Measurements from ENCODE around the gene MARK4. TPM values are rescaled to one million over a fixed set of nuclear protein-coding genes. Genes with fewer than 3 reads are reported as not detected.
A peak's percentile ranks its signal among the peaks of the same experiment; 100 is the strongest.

The MARK4 gene
- total RNA-seq: 10 to 100 TPM; 12.2 to 42.5 (median 22.1) TPM

GRCh38 chr19:45250832-45251451 lies at the start of gene MARK4:
TSS of gene MARK4 (plus strand) at chr19:45251271. CDS start at chr19:45251589, 318 bp downstream.
- Histone ChIP-seq H3K36me3 (no peaks in the 10 kb centered on the region), H3K27me3 (no peaks in the 10 kb centered on the region), H3K27ac (peak within 1 kb of the TSS; percentile 76 to 89 (median 80)), H3K9me3 (no peaks in the 10 kb centered on the region), H3K4me3 (peak within 1 kb of the TSS; percentile 80 to 91 (median 86)), H3K4me1 (peaks cover 23 to 26% of the 10 kb centered on the region in 2 donors)
- intact Hi-C loops (cut with DNase I; ENCODE audit: low total_unique reads): loop anchor here (1.0 to 5.0 kb wide), 3 partner anchors 72 to 159 kb away; partner anchors contain the start of genes BLOC1S3, PPP1R37 and TRAPPC6A
- ATAC-seq: peak; percentile 73 to 78
- peak in 1 of 5 experiments; percentile 7 for TF ChIP-seq CTCF (IDR thresholded peaks at IDR 0.05 in 4 of 5, conservative IDR thresholded peaks at IDR 0.05 in 1 of 5)
- peak; percentile 31 to 48 for TF ChIP-seq POLR2A (IDR thresholded peaks at IDR 0.05)
- DNase-seq: peak; percentile 11 to 38
- in situ Hi-C loops (cut with MboI; ENCODE audit: low sequenced_read_pairs in 4 of 4): loop anchor here in 1 of 4 donors (5.0 kb wide), 1 partner anchor 86 kb away; no protein-coding TSS in a partner anchor

GRCh38 chr19:45202637-45203036 lies 48.4 kb upstream of the MARK4 start:
- intact Hi-C loops (cut with DNase I; ENCODE audit: low total_unique reads): no loop called here
- no peak for TF ChIP-seq POLR2A (IDR thresholded peaks at IDR 0.05)
- TF ChIP-seq CTCF (IDR thresholded peaks at IDR 0.05 in 4 of 5, conservative IDR thresholded peaks at IDR 0.05 in 1 of 5): no peak
- ATAC-seq (no peak), DNase-seq (no peak)
- no peaks in the 10 kb centered on the region for H3K9me3 ChIP-seq
- H3K36me3 ChIP-seq: no peaks in the 10 kb centered on the region
- H3K27ac ChIP-seq: no peak overlapping the region
- H3K4me1 ChIP-seq: no peaks in the 10 kb centered on the region
- in situ Hi-C loops (cut with MboI; ENCODE audit: low sequenced_read_pairs in 4 of 4): loop anchor here in 1 of 4 donors (5.0 kb wide), 1 partner anchor 35 kb away; no protein-coding TSS in a partner anchor
- no peak overlapping the region for H3K4me3 ChIP-seq
- no peaks in the 10 kb centered on the region for H3K27me3 ChIP-seq

GRCh38 chr19:45205810-45206209 lies 45.3 kb upstream of the MARK4 start:
- in situ Hi-C loops (cut with MboI; ENCODE audit: low sequenced_read_pairs in 4 of 4) (no loop called here), intact Hi-C loops (cut with DNase I; ENCODE audit: low total_unique reads) (no loop called here)
- no peaks in the 10 kb centered on the region for H3K9me3 ChIP-seq
- no peak for DNase-seq
- TF ChIP-seq POLR2A (IDR thresholded peaks at IDR 0.05): no peak
- no peak for TF ChIP-seq CTCF (IDR thresholded peaks at IDR 0.05 in 4 of 5, conservative IDR thresholded peaks at IDR 0.05 in 1 of 5)
- no peaks in the 10 kb centered on the region for H3K36me3 ChIP-seq
- no peaks in the 10 kb centered on the region for H3K4me1 ChIP-seq
- no peaks in the 10 kb centered on the region for H3K27me3 ChIP-seq
- ATAC-seq: no peak
- H3K27ac ChIP-seq: no peak overlapping the region
- no peak overlapping the region for H3K4me3 ChIP-seq

GRCh38 chr19:45206328-45206727 lies 44.7 kb upstream of the MARK4 start:
- in situ Hi-C loops (cut with MboI; ENCODE audit: low sequenced_read_pairs in 4 of 4): no loop called here
- no peak for ATAC-seq

More at GRCh38 chr19:45206328-45206727, 44.7 kb upstream of the MARK4 start:
- H3K4me3 ChIP-seq: no peak overlapping the region
- no peak overlapping the region for H3K27ac ChIP-seq
- no peaks in the 10 kb centered on the region for H3K9me3 ChIP-seq
- intact Hi-C loops (cut with DNase I; ENCODE audit: low total_unique reads): no loop called here
- no peak for TF ChIP-seq CTCF (IDR thresholded peaks at IDR 0.05 in 4 of 5, conservative IDR thresholded peaks at IDR 0.05 in 1 of 5)
- no peak for TF ChIP-seq POLR2A (IDR thresholded peaks at IDR 0.05)
- H3K27me3 ChIP-seq: no peaks in the 10 kb centered on the region
- no peak for DNase-seq
- H3K36me3 ChIP-seq: no peaks in the 10 kb centered on the region
- no peaks in the 10 kb centered on the region for H3K4me1 ChIP-seq
